ENCODE results near the gene EPHA3. TPM values are rescaled to one million over a fixed set of nuclear protein-coding genes. Genes with fewer than 3 reads are reported as not detected.

Gene EPHA3
- total RNA-seq, 4 donors from 2014 or later = 0.53 to 3.3 (median 0.88) TPM

GRCh38 chr3:89455240-89455639 lies 347.8 kb downstream of the EPHA3 start:
- DNase-seq = no peak
- H3K4me1 ChIP-seq = no peaks in the 10 kb centered on the region
- no peak for TF ChIP-seq POLR2A (IDR thresholded peaks at IDR 0.05)
- H3K27ac ChIP-seq = no peak overlapping the region
- H3K9me3 ChIP-seq = no peaks in the 10 kb centered on the region
- H3K4me3 ChIP-seq = no peak overlapping the region
- no peaks in the 10 kb centered on the region for H3K27me3 ChIP-seq
- H3K36me3 ChIP-seq = no peaks in the 10 kb centered on the region

DNA sequence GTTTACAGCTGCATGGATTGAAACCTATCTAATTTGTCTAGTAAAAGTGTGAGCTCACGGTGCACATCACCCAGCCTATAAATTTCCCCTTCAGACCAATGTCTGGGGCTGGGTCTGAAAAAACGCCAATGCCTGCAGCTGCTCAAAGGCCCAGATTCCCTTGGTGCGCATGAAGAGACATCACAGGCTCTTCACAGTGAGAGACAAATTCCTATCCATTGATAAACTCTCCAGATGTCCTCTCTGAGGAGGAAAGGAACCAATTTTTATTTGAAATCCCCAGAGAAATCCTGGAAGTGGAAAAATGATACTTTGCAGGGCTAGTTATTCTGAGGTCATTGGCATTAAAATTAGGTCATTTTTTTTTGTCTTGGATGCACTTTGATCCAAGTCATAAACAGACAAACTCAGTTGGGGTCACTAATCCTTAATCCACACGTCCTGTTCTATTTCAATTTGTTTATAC lies 360.5 kb downstream of the EPHA3 start:
- H3K27ac ChIP-seq = no peak overlapping the region
- no peaks in the 10 kb centered on the region for H3K27me3 ChIP-seq
- DNase-seq = no peak
- H3K36me3 ChIP-seq = no peaks in the 10 kb centered on the region
- TF ChIP-seq CTCF (IDR thresholded peaks at IDR 0.05) = no peak
- TF ChIP-seq POLR2A (IDR thresholded peaks at IDR 0.05) = no peak
- H3K4me3 ChIP-seq = no peak overlapping the region
- no peaks in the 10 kb centered on the region for H3K9me3 ChIP-seq
- H3K4me1 ChIP-seq = no peaks in the 10 kb centered on the region

DNA sequence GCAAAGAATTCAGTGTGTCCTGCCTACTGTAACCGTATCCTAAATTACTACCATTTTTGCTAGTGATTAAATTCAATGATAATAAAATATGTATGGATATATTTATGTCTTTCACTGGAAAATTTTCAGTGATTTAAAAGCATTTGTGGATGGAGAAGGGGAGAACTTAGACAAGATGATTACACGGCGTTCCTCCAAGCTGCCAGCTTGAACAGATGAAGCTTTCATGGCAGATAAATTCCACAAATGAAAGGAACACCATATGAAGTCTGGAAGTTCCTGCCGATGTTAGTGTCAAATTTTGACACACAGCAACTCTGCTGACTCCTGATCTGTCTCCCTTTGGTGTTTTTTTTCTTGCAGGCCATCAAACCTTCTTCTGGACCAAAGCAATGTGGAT lies 364.7 kb downstream of the EPHA3 start:
- Histone ChIP-seq H3K4me3 (no peak overlapping the region), H3K9me3 (no peaks in the 10 kb centered on the region), H3K36me3 (no peaks in the 10 kb centered on the region), H3K4me1 (no peaks in the 10 kb centered on the region), H3K27me3 (no peaks in the 10 kb centered on the region), H3K27ac (no peak overlapping the region)
- TF ChIP-seq POLR2A (IDR thresholded peaks at IDR 0.05) (no peak), CTCF (IDR thresholded peaks at IDR 0.05) (no peak)
- no peak for DNase-seq

DNA sequence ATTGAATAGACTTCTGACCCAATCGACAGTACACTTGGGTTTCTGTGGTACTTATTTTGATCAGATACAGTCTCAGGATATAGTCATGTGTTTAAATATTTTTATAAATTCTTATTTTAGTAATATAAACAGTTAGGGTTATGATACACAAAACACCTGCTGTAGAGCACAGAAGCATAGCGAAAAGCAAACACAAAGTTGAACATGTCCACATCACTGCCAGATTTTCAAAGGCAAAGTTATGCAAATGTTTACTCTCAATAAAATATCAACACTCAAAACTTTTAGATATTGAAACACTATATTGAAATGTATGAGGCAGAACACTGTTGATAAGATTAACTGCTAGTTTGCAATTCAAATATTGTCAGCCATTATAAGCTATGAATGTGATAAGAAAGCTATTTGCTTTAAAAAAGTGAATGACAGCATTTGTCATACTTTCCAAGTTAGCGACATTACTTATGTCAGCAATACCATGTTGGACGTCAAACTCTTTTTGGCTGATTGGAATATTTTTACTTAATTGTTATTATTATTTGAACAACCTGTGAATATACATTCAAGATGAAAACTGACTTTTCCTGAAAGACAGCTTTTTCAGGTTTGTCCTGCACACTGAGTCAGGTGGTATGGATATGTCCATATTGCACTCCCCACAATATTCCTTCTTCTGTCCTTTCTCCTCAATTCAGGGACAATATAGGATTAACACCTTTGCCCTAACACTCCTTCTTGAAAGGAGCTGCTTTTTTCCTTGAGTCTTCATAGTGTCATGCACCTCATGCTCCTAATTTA lies 367.1 kb downstream of the EPHA3 start:
- no peak for TF ChIP-seq POLR2A (IDR thresholded peaks at IDR 0.05)
- TF ChIP-seq CTCF (IDR thresholded peaks at IDR 0.05) = no peak
- H3K27me3 ChIP-seq = no peaks in the 10 kb centered on the region
- no peak overlapping the region for H3K27ac ChIP-seq
- H3K4me3 ChIP-seq = no peak overlapping the region
- no peak for DNase-seq
- H3K4me1 ChIP-seq = no peaks in the 10 kb centered on the region
- no peaks in the 10 kb centered on the region for H3K36me3 ChIP-seq
- no peaks in the 10 kb centered on the region for H3K9me3 ChIP-seq

DNA sequence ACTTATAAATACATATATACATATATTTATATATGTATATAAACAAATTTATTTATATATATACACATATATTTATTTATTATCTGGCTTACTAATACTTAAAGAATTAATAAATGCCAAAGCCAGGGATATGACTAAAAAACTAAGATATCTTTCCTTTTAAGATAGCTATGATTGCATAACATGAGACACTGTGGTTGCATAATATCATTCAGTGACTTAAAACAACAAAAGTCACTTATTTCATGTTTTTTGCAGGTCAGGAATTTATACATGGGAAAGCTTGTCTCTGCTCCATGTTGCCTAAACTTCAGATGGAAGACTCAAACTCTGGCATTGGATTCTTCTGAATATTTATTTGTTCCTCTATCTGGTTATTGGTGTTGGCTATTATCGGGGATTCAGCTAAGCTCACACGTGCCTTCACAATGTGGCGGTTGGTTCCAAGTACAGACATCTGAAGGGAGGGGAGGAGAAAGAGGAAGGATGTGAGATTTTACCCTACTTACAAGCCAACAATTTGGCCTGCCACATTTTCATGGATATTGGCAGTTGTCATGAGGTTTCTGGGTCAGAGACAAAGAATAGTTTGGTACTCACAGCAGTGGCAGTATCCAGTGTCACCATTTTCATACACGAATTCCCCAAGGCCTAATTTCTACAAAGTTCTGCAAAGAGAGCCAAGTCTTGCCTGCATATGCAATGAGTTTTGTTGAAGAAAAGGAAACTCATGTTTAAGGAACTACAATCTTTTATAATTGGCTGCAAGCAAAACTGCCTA lies 381.6 kb downstream of the EPHA3 start:
- Histone ChIP-seq H3K27me3 (no peaks in the 10 kb centered on the region), H3K36me3 (no peaks in the 10 kb centered on the region), H3K4me1 (no peaks in the 10 kb centered on the region), H3K4me3 (no peak overlapping the region), H3K9me3 (no peaks in the 10 kb centered on the region), H3K27ac (no peak overlapping the region)
- DNase-seq = no peak
- no peak for TF ChIP-seq POLR2A (IDR thresholded peaks at IDR 0.05)
- TF ChIP-seq CTCF (IDR thresholded peaks at IDR 0.05) = no peak

- H3K27me3 ChIP-seq = no peaks in the 10 kb centered on the region
- TF ChIP-seq CTCF (IDR thresholded peaks at IDR 0.05) (no peak), POLR2A (IDR thresholded peaks at IDR 0.05) (no peak)
- no peaks in the 10 kb centered on the region for H3K4me1 ChIP-seq
- no peaks in the 10 kb centered on the region for H3K9me3 ChIP-seq
- no peak overlapping the region for H3K27ac ChIP-seq
- no peak overlapping the region for H3K4me3 ChIP-seq
- DNase-seq = no peak
- no peaks in the 10 kb centered on the region for H3K36me3 ChIP-seq
Measured at GRCh38 chr3:89490129-89490528, 382.7 kb downstream of the EPHA3 start.
